HT-29 (cell line): ENCODE measurements around the gene ADK. TPM values are rescaled to one million over a fixed set of nuclear protein-coding genes. Genes with fewer than 3 reads are reported as not detected.

ENCODE experiments used
- DNase-seq: peaks from one replicate; pipeline ENCODE4 v3.0.0-alpha.2; 2015; ENCODE audit warnings: low spot score
- total RNA-seq: library from RNA; depleted of rRNA; stranded (reverse); fragments of >200 nt; shearing (Covaris generic); gene quantifications from 2 replicates; pipeline ENCODE4 v1.2.3, GENCODE V29; 2014

ADK gene
- total RNA-seq, 1 experiment from 2014 or later: 17.1 TPM

- DNase-seq: no peak
These were observed 445.7 kb downstream of the ADK start for GRCh38 chr10:74596713-74597112.

GRCh38 chr10:74598891-74599566 lies 448.0 kb downstream of the ADK start:
- no peak for DNase-seq

- DNase-seq: no peak
These were observed 448.7 kb downstream of the ADK start for GRCh38 chr10:74599672-74600071.

GRCh38 chr10:74600170-74600569 lies 449.1 kb downstream of the ADK start:
- no peak for DNase-seq

- no peak for DNase-seq
These were observed 451.6 kb downstream of the ADK start for GRCh38 chr10:74602576-74602975.

- DNase-seq: no peak
These were observed 459.3 kb downstream of the ADK start for GRCh38 chr10:74610299-74610698.

GRCh38 chr10:74612195-74612594 lies 461.2 kb downstream of the ADK start:
- no peak for DNase-seq

- DNase-seq: no peak
These were observed 469.6 kb downstream of the ADK start for GRCh38 chr10:74620626-74621025.

- DNase-seq: no peak
These were observed 472.8 kb downstream of the ADK start for GRCh38 chr10:74623786-74624185.

GRCh38 chr10:74624501-74624900 lies 473.5 kb downstream of the ADK start:
- DNase-seq: no peak

GRCh38 chr10:74628136-74628535 lies 477.1 kb downstream of the ADK start:
- no peak for DNase-seq

- DNase-seq: no peak
These were observed 484.0 kb downstream of the ADK start for GRCh38 chr10:74634995-74635536.

- DNase-seq: no peak
These were observed 484.6 kb downstream of the ADK start for GRCh38 chr10:74635655-74636054.

GRCh38 chr10:74637685-74638084 lies 486.7 kb downstream of the ADK start:
- DNase-seq: no peak

GRCh38 chr10:74640134-74640921 lies 489.3 kb downstream of the ADK start:
- DNase-seq: no peak

GRCh38 chr10:74641659-74642058 lies 490.6 kb downstream of the ADK start:
- DNase-seq: no peak

GRCh38 chr10:74642901-74643595 lies 492.0 kb downstream of the ADK start:
- peak; percentile 9 for DNase-seq

- DNase-seq: peak; percentile 7
These were observed 492.6 kb downstream of the ADK start for GRCh38 chr10:74643596-74643975.

- no peak for DNase-seq
These were observed 493.7 kb downstream of the ADK start for GRCh38 chr10:74644738-74645137.

GRCh38 chr10:74645692-74646091 lies 494.7 kb downstream of the ADK start:
- DNase-seq: no peak

GRCh38 chr10:74650613-74651012 lies 499.6 kb downstream of the ADK start:
- DNase-seq: no peak

- no peak for DNase-seq
These were observed 500.5 kb downstream of the ADK start for GRCh38 chr10:74651565-74651964.
